C4-2B (cell line): ENCODE data around the gene PPP1R18.
"Not testable (repeated sequence)": the region's sequence is repeated elsewhere in the genome, so short reads cannot be mapped to it uniquely, and the experiment has no call there.

Source experiments
- ZFX ChIP-seq: fragments of 450-650 bp; IDR thresholded peaks from 2 replicates; pipeline ENCODE4 v1.6.1; 2017
- TF ChIP-seq, protein P1 (sequence below): fragments of 450-650 bp; conservative IDR thresholded peaks from 2 replicates; pipeline ENCODE4 v1.5.1; 2017; ENCODE audit warnings: mild to moderate bottlenecking

DNA sequence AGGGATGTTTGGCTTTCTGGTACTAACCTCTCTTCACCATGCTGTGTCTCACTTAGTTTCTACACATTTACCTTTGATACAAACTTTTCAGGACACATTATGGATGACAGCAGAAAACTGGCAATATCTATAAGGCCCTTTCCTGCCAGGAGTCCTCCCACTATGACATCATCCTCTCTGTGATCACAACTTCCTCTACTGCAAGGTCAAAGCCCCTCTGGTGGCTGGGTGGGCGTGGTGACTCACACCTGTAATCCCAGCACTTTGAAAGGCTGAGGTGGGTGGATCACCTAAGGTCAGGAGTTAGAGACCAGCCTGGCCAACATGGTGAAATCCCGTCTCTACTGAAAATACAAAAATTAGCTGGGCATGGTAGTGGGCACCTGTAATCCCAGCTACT is 20.1 kb downstream of the PPP1R18 start:
- TF ChIP-seq, protein P1, sequence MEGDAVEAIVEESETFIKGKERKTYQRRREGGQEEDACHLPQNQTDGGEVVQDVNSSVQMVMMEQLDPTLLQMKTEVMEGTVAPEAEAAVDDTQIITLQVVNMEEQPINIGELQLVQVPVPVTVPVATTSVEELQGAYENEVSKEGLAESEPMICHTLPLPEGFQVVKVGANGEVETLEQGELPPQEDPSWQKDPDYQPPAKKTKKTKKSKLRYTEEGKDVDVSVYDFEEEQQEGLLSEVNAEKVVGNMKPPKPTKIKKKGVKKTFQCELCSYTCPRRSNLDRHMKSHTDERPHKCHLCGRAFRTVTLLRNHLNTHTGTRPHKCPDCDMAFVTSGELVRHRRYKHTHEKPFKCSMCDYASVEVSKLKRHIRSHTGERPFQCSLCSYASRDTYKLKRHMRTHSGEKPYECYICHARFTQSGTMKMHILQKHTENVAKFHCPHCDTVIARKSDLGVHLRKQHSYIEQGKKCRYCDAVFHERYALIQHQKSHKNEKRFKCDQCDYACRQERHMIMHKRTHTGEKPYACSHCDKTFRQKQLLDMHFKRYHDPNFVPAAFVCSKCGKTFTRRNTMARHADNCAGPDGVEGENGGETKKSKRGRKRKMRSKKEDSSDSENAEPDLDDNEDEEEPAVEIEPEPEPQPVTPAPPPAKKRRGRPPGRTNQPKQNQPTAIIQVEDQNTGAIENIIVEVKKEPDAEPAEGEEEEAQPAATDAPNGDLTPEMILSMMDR: not testable (repeated sequence)
- TF ChIP-seq ZFX: not testable (repeated sequence)
